Hematopoietic multipotent progenitor cell treated with erythropoietin and hydrocortisone succinate and interleukin-3 and kit ligand, for 4 days (in vitro differentiated cells): ENCODE results near the gene CAPSL.
"Not testable (repeated sequence)": the region's sequence is repeated elsewhere in the genome, so short reads cannot be mapped to it uniquely, and the experiment has no call there.

ENCODE experiments used
- DNase-seq: peaks from one replicate; pipeline ENCODE4 v3.0.0-alpha.2; 2015

CAPSL gene

DNA sequence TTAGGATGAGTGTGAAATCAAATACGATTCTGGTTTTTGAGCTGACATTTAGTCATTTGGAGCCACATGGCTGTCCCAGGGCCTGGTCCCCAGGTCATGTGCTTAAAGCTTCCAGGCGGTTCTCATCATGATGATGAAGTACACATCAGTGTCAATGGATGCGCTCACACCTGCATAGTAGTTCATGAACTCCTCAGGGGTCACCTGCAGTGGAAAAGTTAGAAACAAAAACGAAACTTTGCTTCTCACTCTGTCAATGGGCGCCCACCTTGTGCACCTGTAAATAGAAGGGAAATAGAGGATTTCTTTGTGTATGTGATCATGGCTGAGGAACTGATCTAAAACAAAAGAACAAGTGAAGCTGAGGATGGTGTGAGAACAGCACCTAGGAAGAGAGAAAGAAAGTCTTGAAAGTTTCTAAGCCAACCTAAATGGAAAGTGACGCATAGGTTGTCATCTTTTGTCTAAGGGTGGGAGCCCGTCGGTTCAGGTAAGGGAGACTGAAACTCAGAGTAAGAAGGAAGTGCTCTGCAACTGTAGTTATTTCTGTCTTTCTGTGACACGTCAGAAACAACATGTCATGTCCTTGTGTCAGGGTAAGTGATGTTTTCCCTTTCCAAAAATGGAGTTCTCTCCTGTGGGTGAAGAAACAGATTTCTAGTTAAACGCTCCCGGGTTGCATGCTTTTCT is 33.8 kb downstream of the CAPSL start:
- no peak for DNase-seq

DNA sequence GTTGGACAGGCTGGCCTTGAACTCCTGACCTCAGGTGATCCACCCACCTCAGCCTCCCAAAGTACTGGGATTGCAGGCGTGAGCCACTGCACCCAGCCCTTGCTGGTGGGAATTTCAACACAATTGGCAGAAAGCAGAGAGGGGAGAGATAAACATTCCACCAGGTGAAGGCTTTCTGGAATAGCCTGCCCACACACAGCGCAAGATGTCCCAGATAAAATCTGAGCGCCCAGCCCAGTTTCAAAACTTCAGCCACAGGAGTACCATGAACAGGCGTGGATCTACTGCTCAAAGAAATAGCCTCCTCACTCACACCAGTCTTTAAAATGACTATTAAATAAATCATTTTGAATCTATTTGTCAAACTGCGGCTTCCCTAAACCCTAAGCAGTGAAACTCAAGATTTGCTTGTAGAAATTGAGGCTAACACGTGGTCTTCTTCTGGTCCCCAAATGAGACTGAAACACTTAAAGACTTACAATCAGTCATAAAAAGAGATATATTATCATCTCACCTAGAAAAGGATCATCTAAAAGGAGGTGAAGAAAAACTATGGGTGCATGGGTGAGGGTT is 34.7 kb downstream of the CAPSL start:
- no peak for DNase-seq

DNA sequence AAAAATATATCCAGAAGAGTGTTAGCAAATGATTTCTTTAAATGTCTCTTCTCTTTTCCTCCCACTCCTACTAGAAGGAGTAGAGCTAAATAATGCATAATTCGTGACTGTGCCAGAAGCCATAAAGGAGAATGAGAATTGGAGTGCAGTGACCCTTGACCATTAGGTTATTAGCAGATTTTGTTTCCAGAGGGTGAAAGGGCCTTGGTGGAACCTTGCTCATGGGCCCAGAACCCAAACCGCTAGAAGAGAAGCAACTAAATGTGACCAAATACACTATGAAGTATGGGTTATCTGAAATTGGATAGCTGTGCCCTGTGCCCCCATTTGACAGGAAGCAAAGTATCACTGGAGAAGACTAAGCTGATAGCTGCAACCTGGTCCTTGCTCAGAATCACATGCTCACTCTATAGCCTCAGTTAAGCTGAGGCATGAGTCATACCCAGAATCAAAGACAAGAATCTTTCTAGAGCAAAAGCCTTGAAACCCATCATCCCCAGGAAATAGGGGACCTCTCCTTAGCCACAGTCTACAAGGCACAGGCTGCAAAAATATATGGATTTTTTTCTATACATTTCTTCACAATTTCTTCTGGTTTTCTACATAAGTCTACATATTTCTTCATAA is 36.3 kb downstream of the CAPSL start:
- peak; percentile 33 for DNase-seq

DNA sequence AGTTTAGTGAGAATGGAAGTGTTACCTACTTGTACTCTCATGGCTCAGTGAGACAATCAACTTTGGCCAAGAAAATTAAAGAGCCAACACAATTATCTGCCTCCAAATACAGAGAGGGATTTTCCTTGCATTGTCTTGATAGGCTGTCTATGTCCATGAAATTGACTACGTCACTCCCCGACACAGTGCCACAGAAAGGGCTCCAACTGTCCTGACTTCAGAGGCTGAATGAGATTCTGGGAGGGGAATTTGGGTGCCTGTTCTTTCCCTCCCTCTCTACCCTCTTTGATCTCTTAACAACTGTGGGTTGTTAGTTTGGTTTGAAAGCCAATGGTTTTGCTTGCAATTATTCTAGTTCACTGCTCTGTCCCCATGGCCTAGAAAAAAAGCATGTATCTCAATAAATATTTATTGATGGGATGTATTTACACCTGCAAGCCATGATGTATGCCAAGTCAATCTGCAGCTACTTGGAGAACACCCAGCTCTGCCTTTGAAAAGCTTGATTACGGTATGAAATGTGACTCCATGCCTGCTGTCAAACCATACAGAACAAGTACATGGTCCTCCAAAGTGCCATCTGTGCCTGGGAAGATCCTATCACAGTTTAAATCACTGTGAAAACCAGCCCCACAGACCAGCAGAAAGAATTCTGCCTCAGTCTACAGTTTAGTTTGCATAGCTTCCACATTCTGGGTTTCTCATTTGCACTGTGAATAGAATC is 37.3 kb downstream of the CAPSL start:
- DNase-seq = no peak

DNA sequence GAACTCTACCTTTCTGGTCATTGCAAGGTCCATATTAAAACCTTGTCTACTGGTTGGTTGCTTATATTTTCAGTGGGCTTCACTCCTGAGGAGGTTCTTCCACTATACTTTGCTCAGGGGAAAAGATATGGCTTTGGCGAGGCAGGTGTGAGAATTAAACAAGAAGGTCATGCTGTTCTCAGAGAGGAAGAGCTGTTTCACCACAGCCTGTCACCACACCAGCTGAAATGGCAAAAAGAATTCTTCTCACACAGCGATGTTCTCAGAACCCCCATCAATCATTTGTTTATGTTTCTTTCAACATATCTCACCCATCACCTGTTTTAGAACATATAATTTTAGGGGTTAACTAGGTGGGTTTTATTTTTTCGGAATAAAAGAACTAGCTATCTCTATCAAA is 38.6 kb downstream of the CAPSL start:
- DNase-seq = no peak

DNA sequence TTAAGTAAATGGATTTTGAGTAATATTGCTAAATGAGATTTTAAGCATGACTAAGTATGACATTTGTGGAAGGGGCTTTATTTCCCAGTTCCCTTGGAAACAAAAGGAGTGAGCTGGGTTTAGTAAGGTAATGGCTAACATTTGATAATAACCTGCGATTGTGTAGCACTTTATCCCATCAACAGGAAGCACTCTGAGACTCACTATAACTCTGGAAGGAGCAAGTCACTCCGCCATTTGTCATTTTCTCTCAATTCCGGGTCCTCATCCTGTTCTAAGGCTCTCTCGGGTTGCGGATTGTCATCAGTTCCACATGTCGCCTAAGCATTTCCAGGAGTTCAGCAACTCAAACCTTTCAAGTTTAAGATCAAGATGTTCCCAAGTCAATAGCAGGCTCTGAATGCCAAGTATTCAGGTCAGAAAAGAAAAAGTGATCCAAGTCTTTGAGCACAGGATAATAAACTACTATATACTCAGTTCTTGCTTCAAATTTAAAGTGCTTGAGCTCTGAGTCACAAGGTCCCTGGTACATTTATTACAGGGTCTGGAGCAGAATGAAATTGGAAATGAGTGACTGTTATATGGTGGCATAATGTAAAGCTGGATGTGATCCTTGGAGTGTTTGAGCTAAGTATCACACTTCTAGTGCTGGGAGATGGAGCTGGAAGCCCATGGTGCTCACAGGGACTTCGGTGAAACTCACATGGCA is 39.3 kb downstream of the CAPSL start:
- DNase-seq = no peak

DNA sequence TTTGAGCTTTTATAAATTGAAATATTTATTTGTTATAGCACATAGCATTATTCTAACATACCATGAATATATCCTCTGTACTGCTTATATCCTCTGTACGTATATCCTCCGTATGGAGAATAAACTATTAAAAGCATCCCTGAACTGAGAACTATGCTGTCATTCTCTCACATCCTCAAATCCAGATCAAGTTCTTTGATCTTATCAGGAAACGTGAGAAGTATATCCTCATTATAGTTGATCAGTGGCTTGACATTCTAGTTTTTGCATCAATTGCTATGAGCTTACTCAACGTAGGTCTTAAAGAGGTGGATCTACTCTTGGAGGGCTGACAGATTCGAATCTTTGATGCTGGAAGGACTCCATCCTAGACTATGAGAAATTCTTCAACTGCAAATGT is 44.3 kb downstream of the CAPSL start:
- no peak for DNase-seq

DNA sequence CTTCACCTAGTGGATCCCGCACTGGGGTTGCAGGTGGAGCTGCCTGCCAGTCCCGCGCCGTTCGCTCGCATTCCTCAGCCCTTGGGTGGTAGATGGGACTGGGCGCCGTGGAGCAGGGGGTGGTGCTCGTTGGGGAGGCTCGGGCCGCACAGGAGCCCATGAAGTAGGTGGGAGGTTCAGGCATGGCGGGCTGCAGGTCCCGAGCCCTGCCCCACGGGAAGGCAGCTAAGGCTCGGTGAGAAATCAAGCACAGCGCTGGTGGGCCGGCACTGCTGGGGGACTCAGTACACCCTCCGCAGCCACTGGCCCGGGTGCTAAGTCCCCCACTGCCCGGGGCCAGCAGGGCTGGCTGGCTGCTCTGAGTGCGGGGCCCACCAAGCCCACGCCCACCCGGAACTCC is 45.6 kb downstream of the CAPSL start:
- DNase-seq = not testable (repeated sequence)

DNA sequence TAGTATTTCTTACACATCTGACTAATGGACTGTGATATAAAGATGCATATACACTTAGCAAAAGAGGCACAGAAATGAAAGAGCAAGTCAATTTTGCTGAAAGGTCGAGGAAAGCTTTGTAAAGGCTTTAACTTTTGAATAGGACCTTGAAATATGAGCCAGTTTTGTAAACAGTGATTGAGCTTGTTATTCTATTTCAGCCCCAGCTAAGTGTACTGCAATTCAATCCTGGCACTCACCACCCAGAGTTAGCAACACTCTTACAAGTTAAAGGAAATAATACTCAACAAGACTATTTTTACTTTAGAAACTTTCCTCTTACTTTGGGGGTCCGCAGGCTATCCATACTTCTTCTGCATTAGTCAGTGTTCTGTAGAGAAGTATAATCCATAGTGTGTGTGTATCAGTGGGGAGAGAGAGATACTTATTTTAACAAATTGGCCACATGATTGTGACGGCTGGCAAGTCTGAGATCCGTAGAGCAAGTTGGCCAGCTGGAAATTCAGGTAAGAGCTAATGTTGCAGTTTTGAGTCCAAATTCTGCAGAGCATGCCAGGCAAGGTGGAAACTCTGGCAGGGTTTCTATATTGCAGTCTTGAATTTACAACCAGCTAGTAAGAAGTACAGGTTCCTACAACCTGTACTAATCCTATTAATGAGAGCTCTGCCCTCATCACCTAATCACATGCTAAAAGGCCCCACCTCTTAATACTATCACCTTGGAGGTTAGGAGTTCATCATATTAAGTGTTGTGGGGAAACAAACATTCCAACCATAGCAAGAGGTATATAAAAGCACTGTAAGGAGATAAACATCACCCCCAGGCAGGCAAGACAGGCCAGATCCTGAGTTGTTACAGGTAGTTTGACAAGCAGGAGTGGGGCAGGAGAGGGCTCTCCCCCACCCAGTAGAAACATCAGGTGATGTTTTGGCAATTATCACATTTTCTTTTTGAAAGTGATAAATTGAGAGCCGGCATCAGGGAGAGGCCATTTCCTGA is 48.1 kb downstream of the CAPSL start:
- DNase-seq = no peak

DNA sequence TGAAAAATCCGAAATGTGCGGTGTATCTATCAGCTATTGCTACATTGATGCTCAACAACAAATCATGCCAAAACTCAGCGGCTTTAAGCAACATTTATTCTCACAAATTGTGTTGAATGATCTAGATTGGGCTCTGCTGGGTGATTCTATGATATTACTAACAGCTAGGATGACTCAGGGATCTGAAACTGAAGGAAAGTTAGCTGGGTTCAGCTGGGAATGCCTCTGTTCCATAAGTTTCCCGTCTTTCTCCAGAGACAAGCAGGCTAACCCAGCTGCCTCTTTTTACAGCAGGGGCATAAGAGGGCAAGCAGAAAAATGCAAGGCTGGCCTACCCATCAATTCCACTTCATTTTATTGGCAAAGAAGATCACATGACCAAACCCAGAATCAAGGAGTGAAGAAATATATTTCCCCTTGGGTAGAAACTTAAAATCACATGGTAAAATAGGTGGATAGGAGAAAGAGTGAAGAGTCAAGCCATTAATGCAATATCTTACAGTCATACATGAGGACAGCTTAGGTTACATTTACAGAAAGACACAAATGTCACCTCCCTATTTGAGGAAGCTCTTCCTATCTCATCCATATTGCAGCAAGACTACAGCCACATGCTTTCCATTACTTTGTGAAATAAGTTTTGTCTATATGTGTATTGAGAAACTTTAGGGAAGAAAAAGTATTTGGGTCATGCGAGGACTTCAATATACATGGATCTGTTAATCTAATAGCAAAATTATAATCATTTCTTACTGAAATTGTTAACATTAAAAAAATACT is 50.9 kb downstream of the CAPSL start:
- no peak for DNase-seq

DNA sequence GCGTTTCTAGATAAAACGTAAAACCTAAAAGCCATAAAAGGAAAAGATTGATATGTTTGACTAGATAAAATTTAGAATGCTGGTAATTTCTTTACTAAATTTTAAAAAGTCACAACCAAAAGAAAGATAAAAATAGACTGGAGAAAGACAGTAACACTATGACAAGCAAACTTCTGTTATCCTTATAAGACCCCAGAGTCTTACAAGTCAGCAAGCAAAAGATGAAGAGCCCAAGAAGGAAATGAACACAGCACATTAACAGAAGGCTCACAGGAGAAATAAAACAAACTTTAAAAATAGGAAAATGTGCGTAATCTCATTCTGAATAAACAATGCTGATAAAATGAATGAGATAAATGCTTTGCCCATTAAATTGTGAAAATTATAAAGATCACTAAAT is 52.0 kb downstream of the CAPSL start:
- peak; percentile 24 for DNase-seq

DNA sequence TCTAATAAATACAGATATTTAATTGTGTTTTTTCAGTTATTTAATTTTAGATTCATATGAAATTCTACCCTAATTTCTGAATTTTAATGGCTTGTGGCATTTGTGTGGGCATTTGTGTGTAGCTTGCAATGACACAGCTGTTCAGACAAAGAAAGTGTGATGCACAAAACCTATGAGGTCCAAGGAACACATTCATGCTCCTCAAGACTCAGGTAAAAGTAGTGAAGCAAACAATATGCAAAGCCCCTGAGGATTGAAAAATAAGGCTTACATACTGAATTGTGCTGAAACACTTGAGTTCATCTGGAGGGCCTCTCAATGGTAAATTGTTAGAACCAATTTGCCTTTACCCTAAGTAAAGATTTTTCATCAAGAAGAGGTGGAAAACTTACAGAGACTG is 53.6 kb downstream of the CAPSL start:
- no peak for DNase-seq

DNA sequence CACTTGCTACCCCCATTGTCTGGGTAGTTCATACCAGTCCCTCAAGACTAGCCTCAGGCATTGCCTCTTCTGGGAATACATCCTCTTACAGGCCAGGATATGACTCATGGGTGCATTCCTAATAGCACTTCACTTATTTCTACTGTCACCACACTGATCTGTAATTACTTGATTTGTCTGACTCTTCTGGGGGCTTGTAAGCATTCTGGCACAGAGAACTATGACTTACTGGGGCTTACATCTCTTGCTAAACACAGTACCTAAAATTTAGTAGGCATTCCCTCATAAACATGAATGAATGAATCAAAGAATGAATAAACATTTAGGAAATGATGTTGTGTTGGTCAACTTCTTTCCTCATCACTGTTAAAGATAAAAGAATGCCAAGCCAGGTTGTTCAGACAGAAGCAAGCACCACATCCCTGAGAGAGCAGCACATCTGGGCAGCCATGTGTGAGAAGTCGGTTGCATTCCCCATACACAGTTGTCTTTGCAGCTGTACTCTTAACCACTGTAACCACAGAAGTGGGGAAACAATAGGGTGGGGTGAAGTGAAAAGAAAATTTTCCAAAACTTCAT is 54.1 kb downstream of the CAPSL start:
- DNase-seq = peak; percentile 89

DNA sequence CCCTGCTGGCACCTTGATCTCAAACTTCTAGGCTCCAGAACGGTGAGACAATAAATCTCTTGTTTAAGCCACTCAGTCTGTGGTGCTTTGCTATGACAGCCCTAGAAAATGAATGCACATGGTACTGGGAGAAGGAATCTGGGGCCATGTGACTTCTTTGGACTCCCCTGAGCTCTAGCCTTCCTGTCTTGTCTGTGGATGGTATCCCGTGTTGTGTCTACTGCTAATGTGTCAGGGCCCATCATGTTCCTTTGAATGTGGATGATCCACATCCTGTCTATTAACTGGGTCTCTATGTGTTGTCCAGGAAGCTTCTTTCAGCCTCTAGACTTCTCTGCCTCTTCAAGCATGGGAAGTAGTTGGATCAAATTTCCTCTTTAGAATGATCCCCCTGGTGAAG is 56.7 kb downstream of the CAPSL start:
- DNase-seq = no peak

DNA sequence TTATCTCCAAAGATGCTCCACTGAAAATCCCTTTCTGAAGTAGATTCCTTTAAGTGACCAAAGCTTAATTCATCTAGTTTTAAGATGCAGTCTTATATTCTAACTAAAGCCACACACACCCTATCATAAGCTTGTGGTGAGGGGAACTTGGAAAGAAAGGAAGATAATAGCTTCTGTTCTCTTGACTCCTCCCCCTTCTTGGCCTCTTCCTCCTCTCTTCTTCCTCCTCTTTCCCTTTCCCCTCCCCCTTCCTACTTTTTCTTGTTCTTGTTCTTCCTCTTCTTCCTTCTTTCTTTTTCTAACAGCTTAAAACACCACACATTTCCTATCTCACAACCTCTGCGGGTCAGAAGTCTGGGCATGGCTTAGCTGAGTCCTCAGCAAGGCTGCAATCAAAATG is 58.3 kb downstream of the CAPSL start:
- DNase-seq = peak; percentile 76

DNA sequence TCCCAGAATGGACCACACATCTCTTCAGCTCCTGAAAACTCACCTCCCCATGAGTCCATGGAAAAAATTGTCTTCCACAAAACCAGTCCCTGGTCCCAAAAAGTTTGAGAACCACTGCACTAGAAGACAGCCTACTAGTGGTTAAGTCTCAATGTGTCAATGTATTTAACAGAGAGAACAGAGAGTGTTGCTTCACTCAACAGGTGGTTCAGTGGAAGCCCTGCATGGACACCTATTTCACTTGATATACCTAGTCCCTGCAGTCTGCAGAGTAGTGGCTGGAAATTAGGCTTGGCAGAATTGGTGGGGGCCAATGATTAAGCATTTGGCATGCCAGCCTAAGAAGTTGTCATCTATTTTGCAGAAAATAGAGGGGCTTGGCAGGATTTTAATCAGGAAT is 58.8 kb downstream of the CAPSL start:
- no peak for DNase-seq

DNA sequence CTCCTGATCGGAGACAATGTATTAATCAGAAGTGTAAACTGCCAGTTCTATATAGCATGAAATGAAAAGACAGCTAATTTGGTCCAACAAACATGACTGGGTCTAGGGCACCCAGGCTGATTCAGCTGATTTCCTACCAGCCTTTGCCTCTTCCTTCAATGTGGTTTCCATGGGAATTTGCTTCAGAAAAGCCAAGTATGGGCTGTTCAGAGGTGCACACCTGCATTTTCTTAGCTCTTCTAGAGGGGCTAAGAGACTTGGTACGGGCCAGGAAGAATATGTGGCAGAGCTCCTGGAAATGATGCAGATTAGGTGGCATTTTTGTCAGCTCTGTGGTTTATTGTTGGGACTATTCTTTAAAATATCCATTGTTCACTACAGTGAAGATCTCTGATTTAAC is 59.3 kb downstream of the CAPSL start:
- DNase-seq = no peak

DNA sequence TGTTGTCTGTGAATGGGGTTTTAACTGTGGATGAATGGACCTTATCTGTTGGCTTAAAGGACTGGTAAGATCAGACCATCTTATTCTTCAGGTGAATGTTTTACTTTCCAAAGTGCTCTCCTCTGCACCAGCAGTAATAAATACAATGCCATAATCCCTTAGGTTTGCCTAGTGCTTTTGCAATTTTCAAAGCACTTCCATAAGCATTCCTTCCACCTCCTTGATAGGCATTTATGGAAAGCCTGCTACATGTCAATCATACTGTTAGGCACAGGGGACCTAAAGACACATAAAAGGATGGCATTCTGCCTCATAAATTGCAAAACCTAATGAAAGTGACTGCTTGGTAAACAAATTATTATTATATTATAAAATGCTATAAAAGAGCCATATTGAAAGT is 60.3 kb downstream of the CAPSL start:
- DNase-seq = no peak

DNA sequence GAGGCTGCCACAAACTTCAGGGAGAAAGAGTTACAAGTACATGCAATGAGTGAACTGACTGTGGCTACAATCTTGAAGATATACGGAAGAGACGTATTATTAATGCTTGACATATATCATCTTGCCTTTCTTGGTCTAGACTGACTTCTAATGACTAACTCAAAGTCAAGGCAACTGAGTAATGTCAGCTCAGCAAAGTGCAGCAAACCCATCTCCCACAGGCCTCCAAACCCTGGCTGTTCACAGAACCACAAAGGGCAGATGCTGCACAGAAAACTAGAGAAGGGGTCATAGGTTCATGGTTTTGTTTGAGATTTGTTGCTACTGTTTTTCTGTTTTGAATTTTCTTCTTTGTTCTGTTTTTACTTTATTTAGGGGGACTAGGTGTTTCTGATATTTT is 60.8 kb downstream of the CAPSL start:
- no peak for DNase-seq

DNA sequence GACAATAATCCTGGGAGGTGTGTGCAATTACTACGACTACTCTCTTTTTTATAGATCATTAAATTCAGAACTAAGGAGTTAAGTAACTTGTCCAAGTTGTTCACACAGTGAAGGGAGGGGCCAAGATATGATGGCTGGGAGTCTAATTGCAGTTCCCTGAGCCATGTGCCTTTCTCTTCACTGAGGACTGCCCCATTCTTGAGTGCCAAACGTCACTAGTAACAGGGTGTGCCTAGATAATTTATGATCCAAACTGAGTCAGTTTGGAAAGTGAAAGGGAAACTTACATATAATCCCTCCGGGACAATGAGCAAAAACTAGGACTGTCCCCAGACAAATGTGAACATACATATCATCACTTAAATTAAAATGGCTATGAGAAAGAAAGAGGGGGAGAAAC is 61.5 kb downstream of the CAPSL start:
- no peak for DNase-seq

DNA sequence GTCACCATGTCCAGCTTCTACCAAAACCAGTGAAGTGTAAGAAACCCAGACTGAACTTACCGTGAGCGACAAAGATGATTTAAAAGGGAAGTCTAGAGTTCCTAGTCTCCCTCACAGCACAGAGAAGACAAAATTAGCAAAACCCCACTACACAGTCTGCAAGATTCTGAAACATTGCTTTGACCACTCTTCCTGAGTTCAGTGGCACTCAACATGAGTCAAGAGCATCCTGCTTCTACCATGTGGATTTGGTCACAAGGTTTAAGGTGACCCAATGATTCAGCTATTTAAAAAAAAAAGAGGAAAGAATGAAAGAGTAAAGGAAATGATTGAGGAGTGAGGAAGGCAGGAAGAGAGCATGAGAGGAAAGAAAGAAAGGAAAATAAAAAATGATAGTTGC is 62.0 kb downstream of the CAPSL start:
- DNase-seq = no peak
